Adrenal gland (tissue), 12 donors: Measurements from ENCODE around the gene MAP7. TPM values are rescaled to one million over a fixed set of nuclear protein-coding genes. Genes with fewer than 3 reads are reported as not detected.

ENCODE experiments used
- DNase-seq, 7 donors: peaks; one replicate each; pipeline ENCODE4 v3.0.0-alpha.2; 2019 to 2020
- H3K27ac ChIP-seq, 5 donors: fragments of 200-600 bp; sonication (generic) in 4 of 5; 1 replicate in 3 of 5; 2 replicates in 2 of 5; pipeline versions ENCODE4 v1.5.1 to v1.8.0; 2016 to 2020; ENCODE audit warnings: mild to moderate bottlenecking in 1 of 5
- H3K27me3 ChIP-seq: fragments of 200-600 bp; 2 replicates; pipeline ENCODE4 v1.8.0; 2021
- H3K36me3 ChIP-seq, 2 donors: fragments of 200-600 bp; replicated peaks in 1 of 2; 1 replicate in 1 of 2; 2 replicates in 1 of 2; pipeline versions ENCODE4 v1.5.1 to v1.8.0; 2018 to 2022
- H3K4me1 ChIP-seq, 2 donors: fragments of 200-600 bp; replicated peaks in 1 of 2; 1 replicate in 1 of 2; 2 replicates in 1 of 2; pipeline versions ENCODE4 v1.5.1 to v1.8.0; 2018 to 2021
- H3K4me3 ChIP-seq, 4 donors: fragments of 200-600 bp; sonication (generic) in 3 of 4; one replicate each; pipeline ENCODE4 v1.5.1; 2016 to 2018
- H3K9me3 ChIP-seq, 3 donors: fragments of 200-600 bp; sonication (generic) in 1 of 3; replicated peaks in 1 of 3; 1 replicate in 2 of 3; 2 replicates in 1 of 3; pipeline versions ENCODE4 v1.5.1 to v1.8.0; 2016 to 2021
- POLR2A ChIP-seq, 2 donors: fragments of 450-650 bp; IDR thresholded peaks; one replicate each; pipeline ENCODE4 v1.6.1; 2017; ENCODE audit warnings: antibody characterized with exemption in 2 of 2, mild to moderate bottlenecking in 2 of 2, moderate library complexity in 1 of 2
- whole genome bisulfite sequencing, 4 donors: extraction: QIAGEN DNeasy Blood & Tissue Kit in 2 of 4; methylation state at CpG; one replicate each; pipeline versions ENCODE4 v1.1.5 to v1.1.7; 2013 to 2017; 5-methylcytosine and 5-hydroxymethylcytosine counted together
- intact Hi-C, 2 donors: fragments of 100-400 bp; cut with DNase I; formaldehyde crosslinking; loops; one replicate each; pipeline versions ENCODE4 v1.14.1 to v1.15.0; 2022 to 2023
- polyA plus RNA-seq, 3 donors: library from polyadenylated mRNA; stranded (reverse); fragments of 200-250 nt in 2 of 3; fragments of 350-450 nt in 1 of 3; fragmentation: Illumina TruSeq in 1 of 3; extraction: RNeasy Lipid Tissue Mini Kit (QIAGEN cat#74804) in 1 of 3; gene quantifications; one replicate each; pipeline ENCODE4 v1.2.3, GENCODE V29; 2013 to 2014
- total RNA-seq, 9 donors: library from RNA; depleted of rRNA in 4 of 9; stranded (reverse); fragments of >200 nt in 4 of 9; fragments of 120-200 nt in 1 of 9; fragmentation: NEBNext Ultra II Directional in 1 of 9; extraction: Animal tissue kit (Norgen Biotek cat#: 25700) in 1 of 9; gene quantifications; one replicate each; pipeline versions ENCODE4 v1.1.0 to v1.2.4, GENCODE V29; 2013 to 2023
- TF ChIP-seq, protein P1 (sequence below), 6 experiments: fragments of 450-650 bp in 4 of 6; fragments of 200-600 bp in 2 of 6; sonication (generic) in 1 of 6; IDR thresholded peaks; 1 replicate in 5 of 6; 2 replicates in 1 of 6; pipeline versions ENCODE4 v1.5.1 to v1.8.0; 2016 to 2021; ENCODE audit warnings: antibody characterized with exemption in 6 of 6, mild to moderate bottlenecking in 2 of 6, moderate library complexity in 1 of 6
- donor health status: healthy with polysubstance abuse.
- donor health status: Bipolar disorder and iron deficiency.
- donor health status: DM: yes; HTN: yes; CAD: no.
- donor health status: DM: no; HTN: no; CAD: no.
- donor health status: DM: no; HTN: no; CAD: no.
- donor health status: DM: yes; HTN: yes; CAD: no.

Gene MAP7
- total and polyA plus RNA-seq, 12 donors = 4.7 to 31.6 (median 11.3) TPM

DNA sequence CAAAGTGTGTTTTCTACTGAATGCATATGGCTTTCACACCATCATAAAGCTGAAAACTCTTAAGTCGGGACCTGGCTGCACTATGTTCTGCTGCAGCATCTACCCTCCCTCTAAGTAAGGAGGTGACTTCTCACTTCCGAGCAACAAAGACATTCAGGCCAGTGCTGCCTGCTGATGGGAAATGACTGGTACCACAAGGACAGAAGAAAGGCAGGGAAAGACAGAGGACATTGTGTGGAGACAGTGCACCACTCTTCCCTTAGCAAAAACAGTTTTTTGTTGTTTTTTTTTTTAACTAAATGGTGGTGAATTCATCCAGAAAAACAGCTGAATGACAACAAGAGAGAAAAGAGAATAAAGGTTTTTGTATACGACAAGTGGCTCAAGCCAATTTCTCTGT is 81.5 kb downstream of the MAP7 start:
- intact Hi-C loops = no loop called here
- Histone ChIP-seq H3K9me3 (no peaks in the 10 kb centered on the region), H3K36me3 (no peaks in the 10 kb centered on the region), H3K27me3 (no peaks in the 10 kb centered on the region), H3K4me3 (no peak overlapping the region), H3K4me1 (peaks cover 4 to 19% of the 10 kb centered on the region in 2 donors), H3K27ac (no peak overlapping the region)
- WGBS, 4 donors = 87 to 92% (median 90%) methylated on average over 3 of the region's 3 CpGs
- no peak for DNase-seq
- TF ChIP-seq POLR2A (IDR thresholded peaks at IDR 0.05) = no peak
- TF ChIP-seq, protein P1, sequence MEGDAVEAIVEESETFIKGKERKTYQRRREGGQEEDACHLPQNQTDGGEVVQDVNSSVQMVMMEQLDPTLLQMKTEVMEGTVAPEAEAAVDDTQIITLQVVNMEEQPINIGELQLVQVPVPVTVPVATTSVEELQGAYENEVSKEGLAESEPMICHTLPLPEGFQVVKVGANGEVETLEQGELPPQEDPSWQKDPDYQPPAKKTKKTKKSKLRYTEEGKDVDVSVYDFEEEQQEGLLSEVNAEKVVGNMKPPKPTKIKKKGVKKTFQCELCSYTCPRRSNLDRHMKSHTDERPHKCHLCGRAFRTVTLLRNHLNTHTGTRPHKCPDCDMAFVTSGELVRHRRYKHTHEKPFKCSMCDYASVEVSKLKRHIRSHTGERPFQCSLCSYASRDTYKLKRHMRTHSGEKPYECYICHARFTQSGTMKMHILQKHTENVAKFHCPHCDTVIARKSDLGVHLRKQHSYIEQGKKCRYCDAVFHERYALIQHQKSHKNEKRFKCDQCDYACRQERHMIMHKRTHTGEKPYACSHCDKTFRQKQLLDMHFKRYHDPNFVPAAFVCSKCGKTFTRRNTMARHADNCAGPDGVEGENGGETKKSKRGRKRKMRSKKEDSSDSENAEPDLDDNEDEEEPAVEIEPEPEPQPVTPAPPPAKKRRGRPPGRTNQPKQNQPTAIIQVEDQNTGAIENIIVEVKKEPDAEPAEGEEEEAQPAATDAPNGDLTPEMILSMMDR (IDR thresholded peaks at IDR 0.05) = no peak

DNA sequence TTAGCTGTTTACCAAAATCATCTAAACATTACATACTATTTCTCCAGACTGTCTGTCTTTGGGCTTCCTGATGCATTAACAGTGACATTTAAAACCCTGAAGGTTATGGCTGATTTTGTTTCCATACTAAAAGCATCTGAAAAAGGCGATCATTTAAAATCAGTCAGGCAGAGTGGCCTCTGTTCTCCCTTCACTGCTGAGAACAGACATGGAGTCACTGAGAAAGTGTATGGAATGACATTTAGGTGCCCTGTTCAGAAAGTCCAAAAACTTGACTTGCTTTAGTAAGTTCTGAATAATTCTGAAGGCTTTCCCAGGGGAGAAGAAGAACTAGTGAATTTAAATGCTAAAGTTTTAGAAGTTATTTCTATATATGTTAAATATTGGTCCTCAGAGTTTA is 83.0 kb downstream of the MAP7 start:
- TF ChIP-seq, protein P1 (IDR thresholded peaks at IDR 0.05) = no peak
- no peak for TF ChIP-seq POLR2A (IDR thresholded peaks at IDR 0.05)
- intact Hi-C loops = no loop called here
- H3K9me3 ChIP-seq = no peaks in the 10 kb centered on the region
- H3K27me3 ChIP-seq = no peaks in the 10 kb centered on the region
- DNase-seq = no peak
- H3K36me3 ChIP-seq = no peaks in the 10 kb centered on the region
- WGBS, 4 donors = 88 to 100% (median 93%) methylated on average over 1 of the region's 1 CpG
- no peak overlapping the region for H3K4me3 ChIP-seq
- no peak overlapping the region for H3K27ac ChIP-seq
- peaks cover 4 to 12% of the 10 kb centered on the region in 2 donors for H3K4me1 ChIP-seq

DNA sequence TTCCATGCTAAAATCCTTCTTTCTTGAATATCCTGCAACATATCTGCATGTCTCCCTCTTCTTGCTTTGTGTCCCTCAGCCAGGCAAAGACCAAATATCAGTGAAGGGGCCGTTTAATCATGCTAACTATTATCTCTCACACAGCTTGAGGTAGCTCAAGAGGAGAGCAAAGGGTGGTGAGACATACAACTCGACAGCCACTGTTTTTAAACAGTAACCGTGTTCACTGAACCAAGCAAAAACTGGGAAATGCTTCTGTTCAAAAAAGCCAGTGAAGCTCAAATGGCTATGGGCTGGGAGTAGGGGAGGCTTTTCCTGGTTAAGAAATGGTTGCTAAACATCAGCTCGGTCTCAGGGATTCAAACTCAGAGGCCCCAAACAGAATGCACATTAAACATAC is 83.4 kb downstream of the MAP7 start:
- Histone ChIP-seq H3K4me3 (no peak overlapping the region), H3K27ac (no peak overlapping the region), H3K4me1 (peaks cover 0 to 8% of the 10 kb centered on the region in 2 donors), H3K27me3 (no peaks in the 10 kb centered on the region), H3K36me3 (no peaks in the 10 kb centered on the region), H3K9me3 (no peaks in the 10 kb centered on the region)
- intact Hi-C loops = no loop called here
- WGBS, 4 donors = 61 to 74% (median 67%) methylated on average over 4 of the region's 4 CpGs
- no peak for TF ChIP-seq POLR2A (IDR thresholded peaks at IDR 0.05)
- TF ChIP-seq, protein P1 (IDR thresholded peaks at IDR 0.05) = no peak
- no peak for DNase-seq

DNA sequence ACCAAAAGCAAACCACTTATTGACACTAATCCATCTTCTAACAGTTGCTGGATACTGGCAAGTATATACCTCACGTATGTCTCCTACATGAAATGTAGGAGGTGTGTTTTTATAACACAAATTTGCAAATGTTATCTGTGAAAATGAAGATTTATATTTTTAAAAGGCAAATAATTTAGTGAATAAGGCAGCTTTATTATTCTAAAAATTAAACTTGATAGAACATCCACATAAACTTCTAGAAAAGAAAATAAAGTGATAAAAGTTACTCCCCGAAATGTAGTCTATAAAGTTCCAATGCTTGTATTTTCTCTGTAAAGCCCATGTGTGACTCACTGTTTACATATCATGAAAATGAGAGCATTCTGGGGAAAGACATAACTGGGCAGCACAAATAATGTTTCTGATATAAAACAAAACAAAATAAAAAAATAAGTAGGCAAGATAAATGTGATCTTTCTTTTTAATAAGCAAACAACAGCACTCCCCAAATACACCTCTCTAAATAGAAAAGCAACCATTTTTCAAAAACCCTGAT is 84.4 kb downstream of the MAP7 start:
- H3K4me1 ChIP-seq = no peaks in the 10 kb centered on the region
- no peaks in the 10 kb centered on the region for H3K9me3 ChIP-seq
- H3K27me3 ChIP-seq = no peaks in the 10 kb centered on the region
- DNase-seq = no peak
- H3K36me3 ChIP-seq = no peaks in the 10 kb centered on the region
- intact Hi-C loops = no loop called here
- 76 to 91% (median 85%) methylated on average over 2 of the region's 2 CpGs for WGBS, 4 donors
- H3K4me3 ChIP-seq = no peak overlapping the region
- no peak for TF ChIP-seq POLR2A (IDR thresholded peaks at IDR 0.05)
- TF ChIP-seq, protein P1 (IDR thresholded peaks at IDR 0.05) = no peak
- H3K27ac ChIP-seq = no peak overlapping the region
